ENCODE data around the gene OR2T33. TPM values are rescaled to one million over a fixed set of nuclear protein-coding genes. Genes with fewer than 3 reads are reported as not detected.

The OR2T33 gene
- total and polyA plus RNA-seq, 8 donors: not detected

- intact Hi-C loops (cut with DNase I): no loop called here
- Histone ChIP-seq H3K27me3 (no peaks in the 10 kb centered on the region), H3K36me3 (no peaks in the 10 kb centered on the region), H3K27ac (no peak overlapping the region), H3K4me1 (no peaks in the 10 kb centered on the region), H3K9me3 (no peaks in the 10 kb centered on the region), H3K4me3 (no peak overlapping the region)
- DNase-seq (no peak), ATAC-seq (no peak), FAIRE-seq (no peak)
- TF ChIP-seq CTCF (IDR thresholded peaks at IDR 0.05): no peak
- WGBS, 2 donors: 70 to 84% methylated on average over 9 of the region's 9 CpGs
Measured at GRCh38 chr1:248239478-248239877, 38.3 kb downstream of the OR2T33 start.

DNA sequence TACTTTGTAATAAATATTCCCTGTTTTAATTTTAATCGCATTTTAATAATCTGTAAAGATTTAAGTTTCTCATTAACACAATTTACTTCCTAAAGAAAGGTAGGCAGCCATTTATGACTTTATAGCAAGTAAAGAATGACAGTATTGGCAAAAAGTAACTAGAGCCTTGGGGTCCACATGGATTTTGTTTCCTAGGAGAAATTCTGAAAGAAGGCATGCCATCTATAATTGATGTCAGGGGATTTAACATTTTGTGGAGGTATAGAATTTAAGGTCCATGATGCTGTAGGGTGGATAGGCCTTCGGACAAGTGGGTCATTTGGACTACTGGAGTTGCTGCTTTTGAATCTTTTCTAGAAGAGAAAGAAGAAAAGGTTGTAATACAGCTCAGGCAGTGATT lies 46.7 kb downstream of the OR2T33 start, which contains the start of gene OR2M4:
TSS of gene OR2M4 (plus strand) at position 301 of the 400 bp plus-strand sequence. CDS start 7,512 bp downstream, outside the sequence.
- WGBS, 2 donors: 39 to 52% methylated on average over 2 of the region's 2 CpGs

GRCh38 chr1:248229360-248229908 lies 48.3 kb downstream of the OR2T33 start:
- ATAC-seq (no peak), DNase-seq (peak in 1 of 6 donors; percentile 23), FAIRE-seq (no peak)
- Histone ChIP-seq H3K27me3 (no peaks in the 10 kb centered on the region), H3K36me3 (no peaks in the 10 kb centered on the region), H3K4me1 (no peaks in the 10 kb centered on the region), H3K4me3 (no peak overlapping the region), H3K27ac (no peak overlapping the region), H3K9me3 (no peaks in the 10 kb centered on the region)
- intact Hi-C loops (cut with DNase I): no loop called here
- WGBS, 2 donors: 47 to 64% methylated on average over 6 of the region's 6 CpGs
- TF ChIP-seq CTCF (IDR thresholded peaks at IDR 0.05): no peak

More for the DNA sequence above, 46.7 kb downstream of the OR2T33 start, which contains the start of gene OR2M4:
- Histone ChIP-seq H3K27me3 (no peaks in the 10 kb centered on the region), H3K9me3 (no peaks in the 10 kb centered on the region), H3K4me1 (no peaks in the 10 kb centered on the region), H3K27ac (no peak within 1 kb of the TSS), H3K4me3 (no peak within 1 kb of the TSS), H3K36me3 (no peaks in the 10 kb centered on the region)
- FAIRE-seq (no peak), DNase-seq (no peak), ATAC-seq (no peak)
- no peak for TF ChIP-seq CTCF (IDR thresholded peaks at IDR 0.05)
- intact Hi-C loops (cut with DNase I): no loop called here

GRCh38 chr1:248225537-248225936 lies 52.2 kb downstream of the OR2T33 start:
- H3K27ac ChIP-seq: no peak overlapping the region
- FAIRE-seq (no peak), ATAC-seq (no peak), DNase-seq (no peak)
- no peaks in the 10 kb centered on the region for H3K9me3 ChIP-seq
- H3K36me3 ChIP-seq: no peaks in the 10 kb centered on the region
- no peaks in the 10 kb centered on the region for H3K27me3 ChIP-seq
- intact Hi-C loops (cut with DNase I): no loop called here
- no peak for TF ChIP-seq CTCF (IDR thresholded peaks at IDR 0.05)
- H3K4me1 ChIP-seq: no peaks in the 10 kb centered on the region
- no peak overlapping the region for H3K4me3 ChIP-seq
- WGBS, 2 donors: 53 to 62% methylated on average over 1 of the region's 1 CpG

Other genes with a start within 250 kb of the OR2T33 start
- gene OR2L2, start 247.9 kb downstream of the OR2T33 start, total RNA-seq: under 1 TPM in 3 of 6 donors, not detected in 3; 0.03 to 0.06 (median 0.05) TPM
- under 1 TPM in 1 of 2 donors, not detected in 1; 0.07 TPM for gene OR2L2, start 247.9 kb downstream of the OR2T33 start, polyA plus RNA-seq
- not detected for gene OR2L3, start 231.1 kb downstream of the OR2T33 start, total RNA-seq
- not detected for gene OR2L3, start 231.1 kb downstream of the OR2T33 start, polyA plus RNA-seq
- not detected for gene OR2L13, start 182.8 kb downstream of the OR2T33 start, total RNA-seq
- gene OR2L13, start 182.8 kb downstream of the OR2T33 start, polyA plus RNA-seq: not detected
- gene OR2M5, start 132.8 kb downstream of the OR2T33 start, total RNA-seq: not detected
- not detected for gene OR2M5, start 132.8 kb downstream of the OR2T33 start, polyA plus RNA-seq
- not detected for gene OR2M2, start 103.2 kb downstream of the OR2T33 start, total RNA-seq
- not detected for gene OR2M2, start 103.2 kb downstream of the OR2T33 start, polyA plus RNA-seq
- not detected for gene OR2M3, start 80.7 kb downstream of the OR2T33 start, total RNA-seq
- gene OR2M3, start 80.7 kb downstream of the OR2T33 start, polyA plus RNA-seq: under 1 TPM in 1 of 2 donors, not detected in 1; under 0.01 TPM
- gene OR2M4, start 46.6 kb downstream of the OR2T33 start, total RNA-seq: not detected
- under 1 TPM in 1 of 2 donors, not detected in 1; 0.02 TPM for gene OR2M4, start 46.6 kb downstream of the OR2T33 start, polyA plus RNA-seq
- not detected for gene OR2T12, start 25.4 kb upstream of the OR2T33 start, total RNA-seq
- not detected for gene OR2T12, start 25.4 kb upstream of the OR2T33 start, polyA plus RNA-seq
- gene OR2M7, start 46.6 kb upstream of the OR2T33 start, total RNA-seq: not detected
- gene OR2M7, start 46.6 kb upstream of the OR2T33 start, polyA plus RNA-seq: not detected
- not detected for gene OR14C36, start 70.8 kb upstream of the OR2T33 start, total RNA-seq
- gene OR14C36, start 70.8 kb upstream of the OR2T33 start, polyA plus RNA-seq: not detected
- not detected for gene OR2T4, start 83.7 kb upstream of the OR2T33 start, total RNA-seq
- not detected for gene OR2T4, start 83.7 kb upstream of the OR2T33 start, polyA plus RNA-seq
- gene OR2T6, start 97.8 kb upstream of the OR2T33 start, total RNA-seq: not detected
- not detected for gene OR2T6, start 97.8 kb upstream of the OR2T33 start, polyA plus RNA-seq
- not detected for gene OR2T1, start 125.1 kb upstream of the OR2T33 start, total RNA-seq
- gene OR2T1, start 125.1 kb upstream of the OR2T33 start, polyA plus RNA-seq: not detected
- under 1 TPM in 1 of 6 donors, not detected in 5; 0.06 TPM for gene OR2T2, start 167.7 kb upstream of the OR2T33 start, total RNA-seq
- not detected for gene OR2T2, start 167.7 kb upstream of the OR2T33 start, polyA plus RNA-seq
- gene OR2T3, start 195.4 kb upstream of the OR2T33 start, total RNA-seq: not detected
- not detected for gene OR2T3, start 195.4 kb upstream of the OR2T33 start, polyA plus RNA-seq
- not detected for gene OR2T5, start 210.6 kb upstream of the OR2T33 start, total RNA-seq
- not detected for gene OR2T5, start 210.6 kb upstream of the OR2T33 start, polyA plus RNA-seq
- not detected for gene OR2G6, start 230.1 kb upstream of the OR2T33 start, total RNA-seq
- not detected for gene OR2G6, start 230.1 kb upstream of the OR2T33 start, polyA plus RNA-seq

Data from pancreas (tissue), 10 donors.